Karpas-422 (cell line): ENCODE measurements around the gene RBM39. TPM values are rescaled to one million over a fixed set of nuclear protein-coding genes. Genes with fewer than 3 reads are reported as not detected.
"Not testable (repeated sequence)": the region's sequence is repeated elsewhere in the genome, so short reads cannot be mapped to it uniquely, and the experiment has no call there.

Experiments used
- DNase-seq: peaks from one replicate; pipeline ENCODE4 v3.0.0-alpha.2; 2015
- H2AFZ ChIP-seq: fragments of 200-600 bp; sonication (generic); 2 replicates; pipeline ENCODE4 v1.6.1; 2014; ENCODE audit warnings: antibody characterized with exemption, low read length, mixed read lengths
- H3K27ac ChIP-seq: fragments of 200-600 bp; sonication (generic); 2 replicates; pipeline ENCODE4 v1.5.1; 2014; ENCODE audit warnings: mild to moderate bottlenecking, low read length, moderate library complexity
- H3K27me3 ChIP-seq: fragments of 200-600 bp; sonication (generic); 2 replicates; pipeline ENCODE4 v1.6.1; 2014; ENCODE audit warnings: low read length, mixed read lengths
- H3K36me3 ChIP-seq: fragments of 200-600 bp; sonication (generic); 2 replicates; pipeline ENCODE4 v1.6.1; 2014; ENCODE audit warnings: low read length, mixed read lengths; ENCODE audit not compliant: insufficient read depth
- H3K4me1 ChIP-seq: fragments of 200-600 bp; sonication (generic); 2 replicates; pipeline ENCODE4 v1.6.1; 2014; ENCODE audit warnings: mild to moderate bottlenecking, low read length, mixed read lengths
- H3K4me2 ChIP-seq: fragments of 200-600 bp; sonication (generic); 2 replicates; pipeline ENCODE4 v1.6.1; 2014; ENCODE audit warnings: low read length, low read depth, mild to moderate bottlenecking; ENCODE audit not compliant: poor library complexity, severe bottlenecking
- H3K4me3 ChIP-seq: fragments of 200-600 bp; sonication (generic); 2 replicates; pipeline ENCODE4 v1.5.1; 2014; ENCODE audit warnings: mild to moderate bottlenecking, antibody characterized with exemption, low read length, mixed read lengths
- H3K79me2 ChIP-seq: fragments of 200-600 bp; sonication (generic); 2 replicates; pipeline ENCODE4 v1.6.1; 2014; ENCODE audit warnings: mild to moderate bottlenecking, low read length, mixed read lengths
- H3K9ac ChIP-seq: fragments of 200-600 bp; sonication (generic); 2 replicates; pipeline ENCODE4 v1.6.0; 2014; ENCODE audit warnings: low read length
- H3K9me2 ChIP-seq: fragments of 200-600 bp; sonication (generic), shearing (Covaris generic); replicated peaks from 2 replicates; pipeline ENCODE4 v1.6.0; 2014; ENCODE audit warnings: mild to moderate bottlenecking, low read length, moderate library complexity; ENCODE audit not compliant: insufficient read depth
- H3K9me3 ChIP-seq: fragments of 300-700, 200-600 bp; sonication (generic); 2 replicates; pipeline ENCODE4 v1.6.1; 2014; ENCODE audit warnings: low read length, mixed read lengths
- H4K20me1 ChIP-seq: fragments of 200-600 bp; sonication (generic); 2 replicates; pipeline ENCODE4 v1.6.1; 2014; ENCODE audit warnings: mild to moderate bottlenecking, antibody characterized with exemption, low read length, low read depth; ENCODE audit not compliant: insufficient read depth
- total RNA-seq: library from RNA; depleted of rRNA; stranded (reverse); fragments of >200 nt; shearing (Covaris generic); gene quantifications from 2 replicates; pipeline ENCODE4 v1.2.3, GENCODE V29; 2014; ENCODE audit warnings: low replicate concordance

Gene RBM39
- total RNA-seq, 1 experiment from 2014 or later = 375 TPM

- Histone ChIP-seq H2AFZ (no peak overlapping the region), H3K36me3 (peaks cover 75% of the 10 kb centered on the region), H3K4me3 (no peak overlapping the region), H3K4me1 (no peaks in the 10 kb centered on the region), H3K9me2 (no peaks in the 10 kb centered on the region), H3K9me3 (no peaks in the 10 kb centered on the region), H4K20me1 (peaks cover 63% of the 10 kb centered on the region), H3K27me3 (no peaks in the 10 kb centered on the region), H3K4me2 (no peak overlapping the region), H3K9ac (no peak overlapping the region), H3K27ac (no peak overlapping the region), H3K79me2 (peaks cover 84% of the 10 kb centered on the region)
- no peak for DNase-seq
Observed at GRCh38 chr20:35724321-35725230, 17.5 kb downstream of the RBM39 start.

GRCh38 chr20:35723652-35724320 is 18.3 kb downstream of the RBM39 start:
- DNase-seq, H3K4me1 ChIP-seq, H3K9me2 ChIP-seq, H3K27me3 ChIP-seq, H3K9me3 ChIP-seq, H3K4me3 ChIP-seq, H2AFZ ChIP-seq, H3K4me2 ChIP-seq, H3K9ac ChIP-seq, H3K27ac ChIP-seq: not testable (repeated sequence)
- H3K36me3 ChIP-seq = peaks cover 76% of the 10 kb centered on the region
- peaks cover 84% of the 10 kb centered on the region for H3K79me2 ChIP-seq
- peaks cover 58% of the 10 kb centered on the region for H4K20me1 ChIP-seq

GRCh38 chr20:35723275-35723639 is 18.8 kb downstream of the RBM39 start:
- Histone ChIP-seq H3K79me2 (peaks cover 82% of the 10 kb centered on the region), H4K20me1 (peaks cover 58% of the 10 kb centered on the region), H3K36me3 (peaks cover 80% of the 10 kb centered on the region)
- not testable (repeated sequence) for H3K4me3 ChIP-seq, H2AFZ ChIP-seq, DNase-seq, H3K9ac ChIP-seq, H3K4me1 ChIP-seq, H3K27ac ChIP-seq, H3K27me3 ChIP-seq, H3K9me3 ChIP-seq, H3K4me2 ChIP-seq, H3K9me2 ChIP-seq

- Histone ChIP-seq H3K36me3 (peaks cover 79% of the 10 kb centered on the region), H3K79me2 (peaks cover 80% of the 10 kb centered on the region), H2AFZ (no peak overlapping the region), H3K4me1 (no peaks in the 10 kb centered on the region), H3K27ac (no peak overlapping the region), H3K9ac (no peak overlapping the region), H3K4me2 (no peak overlapping the region), H4K20me1 (peaks cover 54% of the 10 kb centered on the region), H3K9me3 (no peaks in the 10 kb centered on the region), H3K27me3 (no peaks in the 10 kb centered on the region), H3K4me3 (no peak overlapping the region), H3K9me2 (no peaks in the 10 kb centered on the region)
- no peak for DNase-seq
Observed at GRCh38 chr20:35721621-35722020, 20.4 kb downstream of the RBM39 start.

- peaks cover 50% of the 10 kb centered on the region for H4K20me1 ChIP-seq
- no peaks in the 10 kb centered on the region for H3K27me3 ChIP-seq
- no peaks in the 10 kb centered on the region for H3K4me1 ChIP-seq
- H3K9ac ChIP-seq = no peak overlapping the region
- no peak overlapping the region for H3K4me2 ChIP-seq
- H2AFZ ChIP-seq = no peak overlapping the region
- H3K36me3 ChIP-seq = peaks cover 79% of the 10 kb centered on the region
- no peak overlapping the region for H3K27ac ChIP-seq
- H3K4me3 ChIP-seq = no peak overlapping the region
- peaks cover 79% of the 10 kb centered on the region for H3K79me2 ChIP-seq
- no peaks in the 10 kb centered on the region for H3K9me2 ChIP-seq
- no peak for DNase-seq
- H3K9me3 ChIP-seq = no peaks in the 10 kb centered on the region
Observed at GRCh38 chr20:35721219-35721618, 20.8 kb downstream of the RBM39 start.

- H3K4me1 ChIP-seq = no peaks in the 10 kb centered on the region
- H3K79me2 ChIP-seq = peaks cover 77% of the 10 kb centered on the region
Observed at GRCh38 chr20:35720165-35721123, 21.6 kb downstream of the RBM39 start.

GRCh38 chr20:35719717-35720116 is 22.3 kb downstream of the RBM39 start:
- no peak overlapping the region for H3K27ac ChIP-seq
- peaks cover 78% of the 10 kb centered on the region for H3K79me2 ChIP-seq
- no peaks in the 10 kb centered on the region for H3K9me2 ChIP-seq
- H4K20me1 ChIP-seq = peaks cover 51% of the 10 kb centered on the region
- peaks cover 81% of the 10 kb centered on the region for H3K36me3 ChIP-seq
- no peak overlapping the region for H2AFZ ChIP-seq
- no peak overlapping the region for H3K4me3 ChIP-seq
- H3K4me1 ChIP-seq = no peaks in the 10 kb centered on the region
- H3K9ac ChIP-seq = no peak overlapping the region
- H3K9me3 ChIP-seq = no peaks in the 10 kb centered on the region
- no peak overlapping the region for H3K4me2 ChIP-seq
- DNase-seq = no peak
- no peaks in the 10 kb centered on the region for H3K27me3 ChIP-seq

More at GRCh38 chr20:35720165-35721123, 21.6 kb downstream of the RBM39 start:
- H3K27ac ChIP-seq = no peak overlapping the region
- H3K9me2 ChIP-seq = no peaks in the 10 kb centered on the region
- peaks cover 80% of the 10 kb centered on the region for H3K36me3 ChIP-seq
- H3K9ac ChIP-seq = no peak overlapping the region
- no peaks in the 10 kb centered on the region for H3K27me3 ChIP-seq
- no peak overlapping the region for H2AFZ ChIP-seq
- DNase-seq = no peak
- no peak overlapping the region for H3K4me2 ChIP-seq
- H4K20me1 ChIP-seq = peaks cover 49% of the 10 kb centered on the region
- no peaks in the 10 kb centered on the region for H3K9me3 ChIP-seq
- H3K4me3 ChIP-seq = no peak overlapping the region
